ENCODE results near the gene ASH1L.
"Not testable (repeated sequence)": the region's sequence is repeated elsewhere in the genome, so short reads cannot be mapped to it uniquely, and the experiment has no call there.

The ASH1L gene

DNA sequence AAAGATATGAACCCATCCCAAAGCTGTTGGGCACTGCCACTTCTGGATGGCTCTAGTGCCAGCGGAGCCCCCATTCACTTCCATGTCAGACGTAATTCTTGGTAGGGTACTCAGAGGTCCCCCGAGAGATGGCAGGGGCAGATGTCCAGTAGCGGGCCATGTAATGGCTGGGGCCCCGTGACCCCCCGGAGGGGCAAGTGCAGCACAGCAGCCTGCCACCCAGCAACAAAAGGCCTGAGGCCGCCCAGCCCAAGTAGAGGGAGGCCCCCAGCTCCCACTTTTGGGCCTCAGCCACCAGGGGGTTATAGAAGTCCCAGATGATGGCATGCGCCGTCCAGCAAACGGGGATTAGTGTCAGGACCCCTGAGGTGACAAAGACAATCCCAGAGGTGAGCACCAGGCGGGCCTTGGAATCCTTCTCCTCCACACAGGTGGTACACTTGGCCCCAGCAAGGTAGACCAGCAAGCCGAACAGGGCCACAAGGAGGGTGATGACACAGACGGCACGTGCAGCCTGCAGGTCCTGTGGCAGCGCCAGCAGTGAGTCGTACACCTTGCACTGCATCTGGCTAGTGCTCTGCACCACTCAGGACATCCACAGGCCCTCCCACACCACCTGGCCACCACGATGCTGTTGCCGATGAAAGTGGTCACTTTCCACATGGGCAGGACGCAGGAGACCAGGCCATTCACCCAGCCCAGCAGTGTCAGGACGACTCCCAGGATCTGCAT is 28.1 kb upstream of the ASH1L start:
- no CpG with 5 or more reads among the region's 20 CpGs for WGBS (ENCODE audit: extremely low coverage, insufficient coverage, low lambda C conversion rate)
- H3K4me1 ChIP-seq (ENCODE audit: control insufficient read depth, low read depth, low read length) = not testable (repeated sequence)

DNA sequence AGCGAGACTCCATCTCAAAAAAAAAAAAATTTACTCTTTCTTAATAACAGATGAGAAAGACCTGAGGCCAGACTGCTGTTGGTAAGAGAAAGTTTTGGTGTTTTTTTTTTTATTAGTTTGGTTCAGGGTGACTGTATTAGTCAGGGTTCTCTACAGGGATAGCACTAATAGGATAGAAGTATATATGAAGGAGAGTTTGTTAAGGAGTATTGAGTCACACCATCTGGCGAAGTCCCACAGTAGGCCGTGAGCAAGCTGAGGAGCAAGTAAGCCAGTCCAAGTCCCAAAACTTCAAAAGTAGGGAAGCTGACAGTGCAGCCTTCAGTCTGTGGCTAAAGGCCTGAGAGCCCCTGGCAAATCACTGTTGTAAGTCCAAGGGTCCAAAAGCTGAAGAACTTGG is 26.7 kb upstream of the ASH1L start:
- not testable (repeated sequence) for H3K56ac ChIP-seq (ENCODE audit: low read length); H3K4me2 ChIP-seq (ENCODE audit: low read length); H3K18ac ChIP-seq (ENCODE audit: low read length); H3K4me1 ChIP-seq (ENCODE audit: control insufficient read depth, low read depth, low read length); H2BK15ac ChIP-seq (replicated peaks; ENCODE audit: low read depth); H3K79me2 ChIP-seq (ENCODE audit: control insufficient read depth, insufficient read depth, low read length); H3K79me1 ChIP-seq (ENCODE audit: low read length); H3K23ac ChIP-seq (ENCODE audit: low read length); DNase-seq; H3K9ac ChIP-seq (ENCODE audit: low read length); H4K8ac ChIP-seq (ENCODE audit: low read depth, low read length); H3K4me3 ChIP-seq (ENCODE audit: low read length); H2BK5ac ChIP-seq (ENCODE audit: low read length); H3K36me3 ChIP-seq (ENCODE audit: control insufficient read depth, insufficient read depth, low read length); H3K4ac ChIP-seq (ENCODE audit: low read depth, low read length); H3K27ac ChIP-seq (ENCODE audit: low read depth, low read length); H2AK5ac ChIP-seq (ENCODE audit: low read length); H3K27me3 ChIP-seq (ENCODE audit: insufficient read depth, low read length, poor library complexity); H4K5ac ChIP-seq (ENCODE audit: low read length); H2BK120ac ChIP-seq (ENCODE audit: low read depth, low read length)
- no CpG with 5 or more reads among the region's 3 CpGs for WGBS (ENCODE audit: extremely low coverage, insufficient coverage, low lambda C conversion rate)

More for the DNA sequence above, 28.1 kb upstream of the ASH1L start:
- H4K8ac ChIP-seq (ENCODE audit: low read depth, low read length); H3K4me3 ChIP-seq (ENCODE audit: low read length); H3K9ac ChIP-seq (ENCODE audit: low read length); H3K27me3 ChIP-seq (ENCODE audit: insufficient read depth, low read length, poor library complexity); H3K56ac ChIP-seq (ENCODE audit: low read length); H2AK5ac ChIP-seq (ENCODE audit: low read length); H3K4me2 ChIP-seq (ENCODE audit: low read length); H2BK120ac ChIP-seq (ENCODE audit: low read depth, low read length); H3K18ac ChIP-seq (ENCODE audit: low read length); H3K23ac ChIP-seq (ENCODE audit: low read length); H3K79me2 ChIP-seq (ENCODE audit: control insufficient read depth, insufficient read depth, low read length); H2BK15ac ChIP-seq (replicated peaks; ENCODE audit: low read depth); H3K4ac ChIP-seq (ENCODE audit: low read depth, low read length); H3K79me1 ChIP-seq (ENCODE audit: low read length); H4K5ac ChIP-seq (ENCODE audit: low read length); DNase-seq; H3K27ac ChIP-seq (ENCODE audit: low read depth, low read length); H2BK5ac ChIP-seq (ENCODE audit: low read length); H3K36me3 ChIP-seq (ENCODE audit: control insufficient read depth, insufficient read depth, low read length): not testable (repeated sequence)

DNA sequence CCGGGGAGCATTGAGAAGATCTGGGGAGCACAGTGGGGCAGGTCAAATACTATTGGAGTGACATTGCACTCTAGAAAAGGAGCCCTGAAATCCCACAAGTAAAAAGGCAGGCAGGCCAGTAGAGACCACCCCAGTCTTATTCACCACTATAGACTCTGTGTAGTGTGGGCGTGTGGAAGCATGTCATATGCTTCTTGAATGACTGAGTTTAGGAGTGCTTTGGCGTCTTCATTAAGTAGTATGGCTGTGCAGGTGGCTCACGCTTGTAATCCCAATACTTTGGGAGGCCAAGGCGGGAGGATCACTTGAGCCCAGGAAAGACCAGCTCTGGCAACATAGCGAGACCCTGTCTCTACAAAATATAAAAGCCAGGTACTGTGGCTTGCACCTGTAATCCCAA is 21.2 kb upstream of the ASH1L start:
- H3K36me3 ChIP-seq (ENCODE audit: control insufficient read depth, insufficient read depth, low read length); H4K5ac ChIP-seq (ENCODE audit: low read length); H3K9ac ChIP-seq (ENCODE audit: low read length); H4K8ac ChIP-seq (ENCODE audit: low read depth, low read length); H3K79me2 ChIP-seq (ENCODE audit: control insufficient read depth, insufficient read depth, low read length); H3K4me2 ChIP-seq (ENCODE audit: low read length); H3K4me1 ChIP-seq (ENCODE audit: control insufficient read depth, low read depth, low read length); H3K27ac ChIP-seq (ENCODE audit: low read depth, low read length); DNase-seq; H3K79me1 ChIP-seq (ENCODE audit: low read length); H3K4me3 ChIP-seq (ENCODE audit: low read length); H3K56ac ChIP-seq (ENCODE audit: low read length); H3K27me3 ChIP-seq (ENCODE audit: insufficient read depth, low read length, poor library complexity); H2AK5ac ChIP-seq (ENCODE audit: low read length); H2BK5ac ChIP-seq (ENCODE audit: low read length); H2BK15ac ChIP-seq (replicated peaks; ENCODE audit: low read depth); H3K18ac ChIP-seq (ENCODE audit: low read length); H2BK120ac ChIP-seq (ENCODE audit: low read depth, low read length); H3K4ac ChIP-seq (ENCODE audit: low read depth, low read length); H3K23ac ChIP-seq (ENCODE audit: low read length): not testable (repeated sequence)
- WGBS (ENCODE audit: extremely low coverage, insufficient coverage, low lambda C conversion rate) = no CpG with 5 or more reads among the region's 6 CpGs

DNA sequence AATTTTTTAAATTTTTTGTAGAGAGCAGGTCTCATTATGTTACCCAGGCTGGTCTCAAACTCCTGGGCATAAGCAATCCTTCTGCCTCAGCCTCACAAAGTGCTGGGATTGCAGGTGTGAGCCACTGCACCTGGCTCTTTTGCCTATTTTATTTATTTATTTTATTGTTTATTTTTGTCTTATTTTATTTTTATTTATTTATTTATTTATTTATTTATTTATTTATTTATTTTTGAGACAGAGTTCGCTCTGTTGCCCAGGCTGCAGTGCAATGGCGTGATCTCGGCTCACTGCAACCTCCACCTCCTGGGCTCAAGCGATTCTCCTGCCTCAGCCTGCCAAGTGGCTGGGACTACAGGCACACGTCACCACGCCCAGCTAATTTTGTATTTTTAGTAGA is 13.0 kb upstream of the ASH1L start:
- not testable (repeated sequence) for H3K4me3 ChIP-seq (ENCODE audit: low read length); H2AK5ac ChIP-seq (ENCODE audit: low read length); H2BK15ac ChIP-seq (replicated peaks; ENCODE audit: low read depth); H2BK5ac ChIP-seq (ENCODE audit: low read length); H2BK120ac ChIP-seq (ENCODE audit: low read depth, low read length); H3K79me1 ChIP-seq (ENCODE audit: low read length); H3K4me1 ChIP-seq (ENCODE audit: control insufficient read depth, low read depth, low read length); H3K56ac ChIP-seq (ENCODE audit: low read length); H3K36me3 ChIP-seq (ENCODE audit: control insufficient read depth, insufficient read depth, low read length); H3K23ac ChIP-seq (ENCODE audit: low read length); DNase-seq; H3K4me2 ChIP-seq (ENCODE audit: low read length); H3K9ac ChIP-seq (ENCODE audit: low read length); H3K27ac ChIP-seq (ENCODE audit: low read depth, low read length); H3K79me2 ChIP-seq (ENCODE audit: control insufficient read depth, insufficient read depth, low read length); H4K5ac ChIP-seq (ENCODE audit: low read length); H3K27me3 ChIP-seq (ENCODE audit: insufficient read depth, low read length, poor library complexity); H3K18ac ChIP-seq (ENCODE audit: low read length); H4K8ac ChIP-seq (ENCODE audit: low read depth, low read length); H3K4ac ChIP-seq (ENCODE audit: low read depth, low read length)
- no CpG with 5 or more reads among the region's 6 CpGs for WGBS (ENCODE audit: extremely low coverage, insufficient coverage, low lambda C conversion rate)

DNA sequence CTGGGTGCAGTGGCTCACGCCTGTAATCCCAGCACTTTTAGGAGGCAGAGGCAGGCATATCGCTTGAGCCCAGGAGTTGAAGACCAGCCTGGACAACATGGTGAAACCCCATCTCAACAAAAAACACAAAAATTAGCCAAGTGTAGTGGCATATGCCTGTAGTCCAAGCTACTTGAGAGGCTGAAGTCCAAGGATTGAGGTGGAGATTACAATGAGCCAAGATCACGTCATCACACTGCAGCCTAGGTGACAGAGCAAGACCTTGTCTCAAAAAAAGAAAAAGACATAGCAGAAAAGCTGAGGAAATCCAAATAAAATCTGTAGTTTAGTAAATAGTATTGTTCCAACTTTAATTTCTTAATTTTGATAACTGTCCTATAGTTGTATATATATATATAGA is 11.5 kb upstream of the ASH1L start:
- Histone ChIP-seq H3K27ac (ENCODE audit: low read depth, low read length) (no peak overlapping the region), H3K4me1 (ENCODE audit: control insufficient read depth, low read depth, low read length) (no peaks in the 10 kb centered on the region), H2BK15ac (replicated peaks; ENCODE audit: low read depth) (no peak overlapping the region), H3K4ac (ENCODE audit: low read depth, low read length) (no peak overlapping the region), H2BK120ac (ENCODE audit: low read depth, low read length) (no peak overlapping the region), H3K9ac (ENCODE audit: low read length) (no peak overlapping the region), H4K5ac (ENCODE audit: low read length) (no peak overlapping the region), H3K27me3 (ENCODE audit: insufficient read depth, low read length, poor library complexity) (no peaks in the 10 kb centered on the region), H3K18ac (ENCODE audit: low read length) (no peak overlapping the region), H3K4me2 (ENCODE audit: low read length) (no peak overlapping the region), H3K56ac (ENCODE audit: low read length) (no peak overlapping the region), H3K23ac (ENCODE audit: low read length) (no peak overlapping the region), H3K79me1 (ENCODE audit: low read length) (no peaks in the 10 kb centered on the region), H3K36me3 (ENCODE audit: control insufficient read depth, insufficient read depth, low read length) (no peaks in the 10 kb centered on the region), H2AK5ac (ENCODE audit: low read length) (no peak overlapping the region), H4K8ac (ENCODE audit: low read depth, low read length) (no peak overlapping the region), H3K4me3 (ENCODE audit: low read length) (no peak overlapping the region), H3K79me2 (ENCODE audit: control insufficient read depth, insufficient read depth, low read length) (no peaks in the 10 kb centered on the region), H2BK5ac (ENCODE audit: low read length) (no peak overlapping the region)
- no CpG with 5 or more reads among the region's 3 CpGs for WGBS (ENCODE audit: extremely low coverage, insufficient coverage, low lambda C conversion rate)
- DNase-seq = no peak

DNA sequence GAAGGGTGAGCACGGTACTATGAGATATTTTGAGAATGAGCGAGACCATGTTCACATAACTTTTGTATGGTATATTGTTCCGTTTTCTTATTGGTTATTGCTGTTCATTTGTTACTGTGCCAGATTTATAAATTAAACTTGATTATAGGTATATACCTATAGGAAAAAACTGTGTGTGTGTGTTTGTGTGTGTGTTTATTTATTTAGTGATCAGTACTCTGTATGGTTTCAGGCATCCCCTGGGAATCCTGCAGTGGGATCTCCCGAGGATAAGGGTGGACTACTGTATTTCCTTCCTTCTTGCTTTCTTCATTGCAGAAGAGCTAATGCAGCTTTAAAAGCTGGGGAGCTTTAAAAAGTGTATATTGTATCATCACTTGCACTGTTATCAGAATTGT is 8.0 kb upstream of the ASH1L start:
- Histone ChIP-seq H3K4me1 (ENCODE audit: control insufficient read depth, low read depth, low read length) (no peaks in the 10 kb centered on the region), H3K18ac (ENCODE audit: low read length) (no peak overlapping the region), H3K56ac (ENCODE audit: low read length) (no peak overlapping the region), H3K4me3 (ENCODE audit: low read length) (no peak overlapping the region), H2BK120ac (ENCODE audit: low read depth, low read length) (no peak overlapping the region), H3K79me2 (ENCODE audit: control insufficient read depth, insufficient read depth, low read length) (peaks cover 8% of the 10 kb centered on the region), H3K27me3 (ENCODE audit: insufficient read depth, low read length, poor library complexity) (no peaks in the 10 kb centered on the region), H4K5ac (ENCODE audit: low read length) (no peak overlapping the region), H3K79me1 (ENCODE audit: low read length) (peaks cover 4% of the 10 kb centered on the region), H3K36me3 (ENCODE audit: control insufficient read depth, insufficient read depth, low read length) (peaks cover 2% of the 10 kb centered on the region), H3K4me2 (ENCODE audit: low read length) (no peak overlapping the region), H3K4ac (ENCODE audit: low read depth, low read length) (no peak overlapping the region), H3K27ac (ENCODE audit: low read depth, low read length) (no peak overlapping the region), H2BK15ac (replicated peaks; ENCODE audit: low read depth) (no peak overlapping the region), H3K9ac (ENCODE audit: low read length) (no peak overlapping the region), H4K8ac (ENCODE audit: low read depth, low read length) (no peak overlapping the region), H2BK5ac (ENCODE audit: low read length) (no peak overlapping the region), H3K23ac (ENCODE audit: low read length) (no peak overlapping the region), H2AK5ac (ENCODE audit: low read length) (no peak overlapping the region)
- no CpG with 5 or more reads among the region's 4 CpGs for WGBS (ENCODE audit: extremely low coverage, insufficient coverage, low lambda C conversion rate)
- peak; percentile 8 for DNase-seq

All from mesendoderm (in vitro differentiated cells).